Caco-2 (cell line): ENCODE data around the gene CACNB1. TPM values are rescaled to one million over a fixed set of nuclear protein-coding genes. Genes with fewer than 3 reads are reported as not detected.
A peak's percentile ranks its signal among the peaks of the same experiment; 100 is the strongest.

Source experiments
- BruUV-seq: library from RNA; stranded (reverse); fragments of 400-500 nt; replicated peaks from 2 replicates; lab custom pipeline; 2021; lab: Mats Ljungman, UMichigan
- CTCF ChIA-PET: fragments of 300-600 bp; sonication (Branson Sonifier 250); formaldehyde crosslinking; loops from one replicate; lab custom pipeline; 2022; ENCODE audit warnings: antibody characterized with exemption; lab: Charles Lee
- POLR2A ChIA-PET: fragments of 300-600 bp; sonication (Branson Sonifier 250); formaldehyde crosslinking; loops from one replicate; lab custom pipeline; 2022; ENCODE audit warnings: antibody characterized with exemption; lab: Charles Lee
- DNase-seq, 2 experiments: peaks; one replicate each; pipeline versions ENCODE4 v3.0.0 to v3.0.0-alpha.2; 2020 to 2022
- H3K27me3 ChIP-seq: replicated peaks from 2 replicates; pipeline ENCODE4 v1.6.0; 2011; ENCODE audit warnings: low read length; ENCODE audit not compliant: control insufficient read depth, insufficient read depth
- H3K36me3 ChIP-seq: 2 replicates; pipeline ENCODE4 v1.5.1; 2011; ENCODE audit warnings: low read length; ENCODE audit not compliant: control insufficient read depth, insufficient read depth
- H3K4me1 ChIP-seq: fragments of 250-450 bp; sonication (Bioruptor Pico); 2 replicates; pipeline ENCODE4 v1.5.1; 2020; ENCODE audit warnings: mild to moderate bottlenecking
- H3K4me3 ChIP-seq: 2 replicates; pipeline ENCODE4 v1.5.1; 2011; ENCODE audit warnings: low read depth, mild to moderate bottlenecking, control low read depth, low read length
- H3K9me3 ChIP-seq: fragments of 250-450 bp; sonication (Bioruptor Pico); 2 replicates; pipeline ENCODE4 v1.5.1; 2020; ENCODE audit warnings: mild to moderate bottlenecking, moderate library complexity
- H3K27ac Mint-ChIP-seq: one replicate; pipeline ENCODE4 v1.8.0; 2022; ENCODE audit warnings: mixed read lengths; ENCODE audit not compliant: unreplicated experiment
- H3K27me3 Mint-ChIP-seq: one replicate; pipeline ENCODE4 v1.8.0; 2022; ENCODE audit warnings: mixed read lengths; ENCODE audit not compliant: insufficient read depth, unreplicated experiment
- H3K36me3 Mint-ChIP-seq: one replicate; pipeline ENCODE4 v1.8.0; 2022; ENCODE audit warnings: mild to moderate bottlenecking, mixed read lengths; ENCODE audit not compliant: insufficient read depth, unreplicated experiment
- H3K4me1 Mint-ChIP-seq: one replicate; pipeline ENCODE4 v1.8.0; 2022; ENCODE audit warnings: low read depth, mixed read lengths; ENCODE audit not compliant: unreplicated experiment
- H3K4me3 Mint-ChIP-seq: one replicate; pipeline ENCODE4 v1.8.0; 2022; ENCODE audit warnings: mild to moderate bottlenecking, moderate library complexity, mixed read lengths; ENCODE audit not compliant: unreplicated experiment
- H3K9me3 Mint-ChIP-seq: one replicate; pipeline ENCODE4 v1.8.0; 2022; ENCODE audit warnings: mixed read lengths; ENCODE audit not compliant: unreplicated experiment
- CTCF ChIP-seq, 2 experiments: fragments of 200-600 bp in 1 of 2; IDR thresholded peaks; 1 replicate in 1 of 2; 2 replicates in 1 of 2; pipeline versions ENCODE4 v1.5.1 to v1.8.0; 2011 to 2022; ENCODE audit warnings: antibody characterized with exemption in 1 of 2, control low read depth in 1 of 2, inconsistent platforms in 1 of 2, low read depth in 1 of 2, low read length in 1 of 2, mild to moderate bottlenecking in 1 of 2, moderate library complexity in 1 of 2; ENCODE audit not compliant: insufficient read depth in 1 of 2, severe bottlenecking in 1 of 2, unreplicated experiment in 1 of 2
- intact Hi-C: fragments of 100-400 bp; cut with micrococcal nuclease; formaldehyde crosslinking; loops from one replicate; pipeline ENCODE4 v1.10.0; 2022; ENCODE audit not compliant: unreplicated experiment
- total RNA-seq: library from RNA; stranded (reverse); gene quantifications from 2 replicates; pipeline ENCODE4 v1.2.3, GENCODE V29; 2022

Gene CACNB1
- total RNA-seq, 1 experiment from 2014 or later, result 7.0 TPM

- Mint-ChIP-seq H3K27me3 (no peaks in the 10 kb centered on the region), H3K36me3 (peaks cover 58% of the 10 kb centered on the region), H3K9me3 (no peaks in the 10 kb centered on the region), H3K4me1 (peaks cover 6% of the 10 kb centered on the region), H3K4me3 (peak within 1 kb of the TSS; percentile 87), H3K27ac (peak within 1 kb of the TSS; percentile 99)
- TF ChIP-seq CTCF (IDR thresholded peaks at IDR 0.05; ENCODE audit: insufficient read depth in 1 of 2, low read depth in 1 of 2, low read length in 1 of 2, severe bottlenecking in 1 of 2, unreplicated experiment in 1 of 2), result no peak
- no peaks in the 10 kb centered on the region for H3K9me3 ChIP-seq
- no TSS peak for BruUV-seq
- ChIA-PET POLR2A (interaction anchor here (0.5 to 1.5 kb wide), 13 partner anchors 31 to 356 kb away, joined by 3 to 23 read pairs (median 7); partner anchors contain the start of genes CDK12, FBXO47, MED1 and RPL23), CTCF (interaction anchor here (0.6 to 1.5 kb wide), 11 partner anchors 8 to 347 kb away, joined by 3 to 15 read pairs (median 8); partner anchors contain the start of gene LASP1)
- H3K4me3 ChIP-seq, result peak within 1 kb of the TSS; percentile 87
- peaks cover 15% of the 10 kb centered on the region for H3K4me1 ChIP-seq
- DNase-seq, result peak; percentile 76 to 82
- intact Hi-C loops, result no loop called here
- peaks cover 13% of the 10 kb centered on the region for H3K36me3 ChIP-seq
- H3K27me3 ChIP-seq, result no peaks in the 10 kb centered on the region
Observed at GRCh38 chr17:39200070-39200879, 2.8 kb upstream of the CACNB1 start, which contains the start of gene RPL19. Gene RPL19, plus strand, starts transcription at chr17:39200283. Its CDS starts 62 bp downstream, at chr17:39200345.

DNA sequence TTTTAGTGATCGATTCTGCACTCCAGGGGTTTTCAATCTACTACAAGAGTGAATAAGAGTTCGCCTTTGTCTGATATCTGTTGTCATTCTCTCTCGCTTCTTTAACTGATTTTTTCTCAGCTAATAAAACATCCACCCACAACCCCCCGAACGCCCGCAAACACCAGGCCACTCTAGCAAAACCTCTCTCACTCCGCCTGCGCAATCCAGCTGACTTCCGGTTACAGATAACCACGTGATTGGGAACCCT is 2.3 kb upstream of the CACNB1 start:
- peaks cover 12% of the 10 kb centered on the region for H3K36me3 ChIP-seq
- peak overlapping the region; percentile 87 for H3K4me3 ChIP-seq
- no peaks in the 10 kb centered on the region for H3K27me3 ChIP-seq
- no peaks in the 10 kb centered on the region for H3K9me3 ChIP-seq
- DNase-seq, result peak; percentile 87 to 94
- Mint-ChIP-seq H3K9me3 (no peaks in the 10 kb centered on the region), H3K27me3 (no peaks in the 10 kb centered on the region), H3K4me1 (peaks cover 6% of the 10 kb centered on the region), H3K4me3 (peak overlapping the region; percentile 87), H3K36me3 (peaks cover 53% of the 10 kb centered on the region), H3K27ac (peak overlapping the region; percentile 99)
- no TSS peak for BruUV-seq
- peaks cover 15% of the 10 kb centered on the region for H3K4me1 ChIP-seq
- ChIA-PET CTCF (interaction anchor here (0.6 to 1.5 kb wide), 11 partner anchors 9 to 348 kb away, joined by 3 to 15 read pairs (median 8); partner anchors contain the start of gene LASP1), POLR2A (interaction anchor here (0.5 to 1.5 kb wide), 12 partner anchors 31 to 346 kb away, joined by 3 to 23 read pairs (median 6); partner anchors contain the start of genes CDK12, FBXO47, MED1 and RPL23)
- TF ChIP-seq CTCF (IDR thresholded peaks at IDR 0.05; ENCODE audit: insufficient read depth in 1 of 2, low read depth in 1 of 2, low read length in 1 of 2, severe bottlenecking in 1 of 2, unreplicated experiment in 1 of 2), result no peak
- intact Hi-C loops, result no loop called here

DNA sequence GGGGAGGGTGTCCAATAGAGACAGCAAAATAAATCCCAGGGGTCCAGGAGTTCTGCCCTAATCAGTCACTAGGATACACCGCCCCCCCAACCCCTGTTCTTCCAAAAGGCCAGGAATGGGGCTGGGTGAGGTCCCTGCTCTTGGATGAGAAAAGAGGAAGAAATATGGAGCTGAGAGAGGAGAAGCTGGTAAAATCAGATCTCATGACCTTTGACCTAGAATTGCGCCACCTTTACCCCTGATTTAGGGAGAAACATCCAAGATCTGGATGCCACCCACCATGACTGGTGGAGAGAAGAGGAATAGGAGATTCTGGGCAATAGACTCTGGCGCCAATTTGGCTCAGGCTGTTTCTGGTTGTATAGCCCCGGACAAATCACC is 707 bp upstream of the CACNB1 start:
- peaks cover 6% of the 10 kb centered on the region for H3K4me1 Mint-ChIP-seq
- peak overlapping the region; percentile 79 for H3K4me3 ChIP-seq
- no peak for TF ChIP-seq CTCF (IDR thresholded peaks at IDR 0.05; ENCODE audit: insufficient read depth in 1 of 2, low read depth in 1 of 2, low read length in 1 of 2, severe bottlenecking in 1 of 2, unreplicated experiment in 1 of 2)

More for the DNA sequence above, 707 bp upstream of the CACNB1 start:
- no TSS peak for BruUV-seq
- Mint-ChIP-seq H3K9me3 (no peaks in the 10 kb centered on the region), H3K4me3 (peak overlapping the region; percentile 87), H3K27ac (no peak overlapping the region), H3K27me3 (no peaks in the 10 kb centered on the region), H3K36me3 (peaks cover 37% of the 10 kb centered on the region)
- Histone ChIP-seq H3K27me3 (no peaks in the 10 kb centered on the region), H3K4me1 (peaks cover 15% of the 10 kb centered on the region), H3K36me3 (peaks cover 10% of the 10 kb centered on the region), H3K9me3 (no peaks in the 10 kb centered on the region)
- POLR2A ChIA-PET, result no interaction called here
- CTCF ChIA-PET, result interaction anchor here (0.9 to 1.1 kb wide), 2 partner anchors 18 to 215 kb away, joined by 3 read pairs; no protein-coding TSS in a partner anchor
- no peak for DNase-seq
- intact Hi-C loops, result no loop called here
